NCI-H1105 (cell line): ENCODE measurements around the gene MAP1LC3B.

Experiments
- DNase-seq: peaks from one replicate; lab custom pipeline; 2025; lab: John Stamatoyannopoulos, UW

MAP1LC3B gene

DNA sequence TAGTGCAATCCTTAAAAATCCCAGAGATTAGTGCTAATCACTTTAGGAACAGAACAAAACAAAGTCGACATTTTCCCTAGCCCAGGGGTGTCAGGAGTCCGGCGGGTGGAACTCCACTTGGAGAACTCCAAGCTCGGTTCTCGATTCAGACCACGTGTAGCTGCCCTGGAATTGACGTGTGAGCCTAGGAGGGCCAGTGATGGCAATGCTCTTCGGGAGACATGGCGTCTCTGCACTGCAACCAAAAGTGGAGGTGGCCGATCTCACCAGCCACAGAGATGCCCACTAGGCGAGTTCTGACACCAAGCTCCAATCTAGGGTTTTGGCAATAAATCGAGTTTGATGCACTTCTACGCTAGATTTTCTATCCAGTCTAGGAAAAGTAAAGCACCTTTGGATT, 17.6 kb downstream of the MAP1LC3B start:
- no peak for DNase-seq

DNA sequence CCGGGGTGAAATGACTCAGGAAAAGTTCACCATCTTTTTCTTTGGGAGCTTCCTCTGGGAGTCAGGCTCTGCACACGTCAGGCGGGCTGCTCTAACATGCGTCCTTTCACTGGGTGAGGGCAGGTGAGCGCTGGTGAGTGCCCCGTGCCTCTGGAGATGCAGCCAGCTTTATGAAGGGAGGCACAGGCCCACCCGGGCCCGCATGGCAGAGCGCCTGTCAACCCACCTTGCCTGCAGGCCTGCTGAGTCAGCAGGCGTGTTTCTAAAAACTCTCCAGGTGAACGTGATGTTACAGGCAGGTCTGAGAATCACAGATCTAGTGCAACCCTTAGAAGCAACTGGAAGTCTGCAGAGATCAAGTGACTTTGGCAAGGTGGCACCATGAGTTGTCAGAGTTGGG, 18.4 kb downstream of the MAP1LC3B start:
- DNase-seq: no peak

DNA sequence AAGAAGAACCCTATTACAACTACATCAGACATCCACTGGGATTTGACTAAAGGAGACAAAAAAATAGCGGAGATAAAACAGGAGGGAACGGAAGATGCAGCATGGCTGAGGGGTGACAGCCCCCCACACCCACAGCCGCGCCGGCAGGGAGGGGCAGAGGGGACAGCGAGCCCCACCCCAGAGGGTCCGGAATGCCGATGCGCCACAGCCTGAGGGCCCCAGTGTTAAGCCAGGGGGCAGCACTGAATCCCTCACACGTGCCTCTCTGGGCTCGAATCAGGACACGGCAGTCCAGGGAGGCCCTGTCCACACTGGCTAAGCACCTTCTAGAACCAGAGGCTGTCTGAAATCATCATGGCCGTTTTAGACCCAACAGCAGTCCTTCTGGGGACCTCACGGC, 18.8 kb downstream of the MAP1LC3B start:
- no peak for DNase-seq

DNA sequence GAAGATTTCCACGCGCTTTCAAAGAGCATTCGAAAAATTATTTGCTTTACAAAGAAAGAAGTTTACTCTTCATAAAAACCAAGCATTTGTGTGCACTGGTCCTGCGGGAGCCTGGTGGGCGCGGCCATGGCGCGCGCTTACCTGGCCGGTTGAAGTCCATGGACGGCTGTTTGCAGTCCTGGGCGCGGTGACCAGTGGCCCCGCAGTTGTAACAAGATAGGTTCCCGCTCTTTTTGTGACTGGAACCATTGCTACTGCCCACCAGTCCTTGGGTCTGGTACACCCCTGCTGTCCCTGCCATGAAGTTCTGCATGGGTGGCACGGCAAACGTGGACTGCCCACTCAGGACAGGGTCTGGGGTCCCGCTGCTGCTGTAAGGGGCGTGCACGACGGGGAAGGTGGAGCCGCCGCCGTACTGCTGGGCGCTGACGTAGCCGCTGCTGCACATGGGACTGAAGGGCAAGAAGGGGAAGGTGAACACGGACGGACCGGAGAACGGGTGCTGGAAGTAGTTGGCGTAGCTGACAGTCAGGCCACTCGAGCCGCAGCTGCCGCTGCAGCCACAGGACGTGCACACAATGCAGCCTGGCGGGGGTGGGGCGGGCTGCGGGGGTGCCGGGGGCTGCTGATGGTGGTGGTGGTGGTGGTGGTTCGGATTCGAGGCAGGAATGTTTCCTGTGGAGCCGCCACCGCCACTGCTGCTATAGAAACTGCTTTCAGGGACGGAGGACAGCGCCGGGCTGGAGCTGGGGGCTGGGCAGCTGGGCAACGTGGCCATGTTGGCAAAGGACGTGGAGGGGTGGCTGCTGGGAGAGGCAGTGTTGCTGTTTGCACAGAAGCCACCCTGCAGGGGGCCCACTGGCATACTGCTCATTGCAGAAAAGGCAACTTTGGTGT, 19.5 kb downstream of the MAP1LC3B start:
- no peak for DNase-seq

DNA sequence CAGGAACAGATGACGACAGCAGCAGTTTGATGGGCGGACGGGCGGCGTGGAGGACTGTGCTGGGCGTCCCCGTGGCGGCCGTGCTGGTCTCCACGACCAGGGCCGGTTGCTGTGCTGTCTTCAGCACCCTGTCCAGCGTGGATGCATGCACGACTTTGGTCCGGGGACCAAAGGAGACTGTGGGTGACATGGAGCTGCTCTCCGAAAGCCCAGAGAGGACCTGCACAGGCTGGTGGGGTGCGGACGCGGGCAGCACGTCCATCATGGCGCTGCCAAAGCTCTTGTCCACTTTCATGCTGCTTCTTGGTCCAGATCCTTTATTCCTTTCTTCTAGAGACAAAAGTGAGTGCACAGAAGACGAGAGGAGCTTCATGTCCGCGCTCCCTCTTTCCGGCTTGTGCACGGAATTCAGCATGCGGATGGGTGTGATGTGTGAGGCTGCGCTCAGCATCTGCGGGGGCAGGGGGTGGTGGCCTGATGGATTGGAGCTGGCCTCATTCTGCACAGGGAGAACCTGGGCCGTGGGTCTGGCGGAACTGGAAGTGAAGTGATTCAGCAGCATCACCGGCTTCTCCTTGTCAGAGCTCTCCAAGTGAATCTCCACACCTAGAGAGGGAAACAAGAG, 20.3 kb downstream of the MAP1LC3B start:
- no peak for DNase-seq

DNA sequence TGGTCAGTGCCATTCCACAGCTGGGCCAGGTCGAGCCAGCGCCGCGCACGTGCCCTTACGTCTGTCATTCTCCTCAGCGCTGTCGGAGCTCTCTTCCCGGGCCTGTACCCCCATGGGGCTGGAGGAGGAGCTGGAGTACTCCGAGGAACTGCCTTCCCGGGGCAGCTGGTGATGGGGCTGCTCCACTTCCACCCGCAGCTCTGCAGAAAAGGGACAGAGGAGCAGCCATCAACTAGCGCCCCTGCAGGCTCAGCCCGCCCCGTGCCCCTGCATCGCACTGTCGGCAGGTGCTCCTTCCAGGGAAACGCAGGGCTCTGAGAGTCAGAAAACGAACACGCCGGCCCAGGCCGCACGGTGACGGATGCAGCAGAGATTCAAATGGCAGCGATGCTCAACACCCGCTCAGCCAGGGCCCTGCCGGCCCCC, 20.9 kb downstream of the MAP1LC3B start:
- DNase-seq: no peak

DNA sequence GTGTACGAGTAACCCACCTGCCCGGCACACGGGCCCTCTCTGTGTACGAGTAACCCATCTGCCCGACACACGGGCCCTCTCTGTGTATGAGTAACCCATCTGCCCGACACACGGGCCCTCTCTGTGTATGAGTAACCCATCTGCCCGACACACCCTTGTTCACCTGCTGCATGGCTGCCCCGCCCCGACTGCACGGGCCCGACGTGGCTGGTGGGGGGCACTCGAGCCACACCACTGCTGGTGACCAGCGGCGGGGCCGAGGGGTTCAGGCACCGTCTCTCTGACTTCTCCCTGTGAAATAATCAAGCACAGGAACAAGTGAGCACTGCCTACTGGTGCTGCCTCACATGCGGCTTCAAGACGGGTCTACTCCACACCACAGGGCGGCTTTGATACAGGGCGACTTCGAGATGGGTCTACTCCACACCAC, 22.1 kb downstream of the MAP1LC3B start:
- no peak for DNase-seq

DNA sequence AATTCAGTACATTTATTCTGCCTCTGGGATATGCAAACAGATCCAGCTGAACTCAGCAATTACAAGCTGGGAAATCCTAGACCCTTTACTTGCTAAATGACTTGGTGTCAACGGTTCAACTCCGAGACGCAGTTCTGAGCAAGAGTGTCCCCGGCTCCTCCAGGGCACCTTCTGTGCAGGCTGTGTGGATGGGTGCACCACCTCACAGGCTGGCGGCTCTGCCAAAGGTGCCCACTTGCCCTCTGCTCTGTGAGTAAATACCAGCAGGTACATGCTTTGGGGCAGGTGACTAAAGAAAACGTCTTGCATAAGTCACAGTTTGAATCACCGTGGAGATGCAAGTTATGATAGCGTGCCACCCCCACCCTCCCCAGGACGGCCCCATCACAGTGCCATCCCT, 23.3 kb downstream of the MAP1LC3B start:
- no peak for DNase-seq

DNA sequence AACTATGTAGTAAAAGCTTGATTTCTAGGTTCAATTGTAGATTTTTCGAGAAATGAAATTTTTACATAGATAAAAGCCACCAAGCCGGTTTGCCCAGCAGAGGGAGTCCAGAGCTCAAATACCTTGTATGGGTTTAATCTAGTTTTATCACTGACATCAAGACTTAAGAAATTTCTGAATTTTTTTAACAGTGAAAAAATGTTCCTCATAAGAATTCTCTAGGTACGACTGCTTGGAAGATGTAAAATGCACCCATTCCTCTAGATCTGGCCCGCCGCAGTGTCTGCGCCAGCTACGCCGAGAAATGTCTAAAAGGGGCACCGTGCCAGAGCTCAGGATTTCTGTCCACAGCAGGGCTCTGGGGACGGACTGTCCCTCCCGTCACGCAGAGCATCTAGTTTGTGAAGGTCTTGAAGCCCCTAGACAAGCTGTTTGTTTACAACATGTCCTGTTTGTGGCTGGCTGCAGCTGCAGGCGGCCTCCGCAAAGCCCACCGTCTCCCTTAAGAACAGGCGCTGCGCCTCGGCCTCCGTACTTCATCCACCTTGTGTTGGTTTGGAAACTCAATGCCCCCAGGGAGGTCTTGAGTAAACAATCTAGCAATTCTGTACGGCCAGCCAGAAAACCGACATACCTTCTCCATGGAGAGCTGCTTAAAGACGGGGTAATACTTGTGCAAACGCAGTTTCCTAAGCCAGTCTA, 24.8 kb downstream of the MAP1LC3B start:
- no peak for DNase-seq

DNA sequence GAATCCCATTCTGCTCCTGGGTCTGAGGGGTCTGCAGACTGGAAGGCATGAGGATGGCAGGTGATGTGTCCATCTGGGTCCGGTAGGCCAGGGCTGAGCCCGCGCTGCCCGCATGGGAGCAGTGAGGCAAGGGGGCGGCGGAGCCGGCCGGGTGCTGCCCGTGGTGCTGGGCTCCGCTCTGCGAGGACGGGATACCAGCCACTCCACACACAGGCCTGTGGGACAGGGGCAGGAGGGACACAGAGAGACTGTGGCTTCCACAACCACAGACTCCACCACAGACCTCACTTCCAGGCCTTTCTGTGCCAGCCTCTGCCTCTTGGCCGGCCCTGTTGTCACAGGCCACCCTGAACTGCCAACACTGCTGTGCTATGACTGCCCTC, 25.4 kb downstream of the MAP1LC3B start:
- DNase-seq: no peak

DNA sequence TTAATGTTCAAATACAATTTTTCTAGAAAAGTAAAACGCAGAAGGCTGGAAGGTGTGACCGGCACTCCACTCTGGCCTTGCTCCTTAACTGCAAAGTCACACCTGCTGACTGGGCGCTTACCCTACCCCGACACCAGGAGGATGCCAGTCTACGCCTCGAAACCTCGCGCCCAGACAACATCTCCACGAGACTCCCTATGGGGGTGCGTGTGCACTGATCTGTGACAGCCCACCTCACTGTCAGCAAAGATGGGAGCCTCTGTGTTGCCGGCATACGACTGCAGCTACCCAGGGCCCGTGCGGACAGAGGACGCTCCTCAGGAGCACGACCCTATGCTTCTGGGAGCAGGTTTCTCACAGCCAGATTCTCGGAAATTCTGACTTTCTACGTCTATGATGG, 26.1 kb downstream of the MAP1LC3B start:
- DNase-seq: no peak

DNA sequence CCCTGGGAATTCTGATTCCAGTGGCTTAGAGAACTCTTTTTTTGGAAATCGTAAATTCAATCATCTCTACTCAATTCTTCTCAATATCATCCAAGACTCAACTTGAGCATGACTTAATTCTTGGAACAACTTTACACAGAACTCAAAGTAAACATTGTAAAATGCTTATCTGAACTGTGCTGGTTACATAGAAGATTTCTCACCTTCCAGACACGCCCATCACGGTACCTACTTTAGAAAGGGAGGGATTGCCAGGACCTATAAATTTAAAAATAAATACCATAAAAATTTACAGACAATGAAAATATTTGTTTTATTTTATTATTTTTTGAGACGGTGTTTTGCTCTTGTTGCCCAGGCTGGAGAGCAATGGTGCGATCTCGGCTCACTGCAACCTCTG, 26.5 kb downstream of the MAP1LC3B start:
- no peak for DNase-seq

DNA sequence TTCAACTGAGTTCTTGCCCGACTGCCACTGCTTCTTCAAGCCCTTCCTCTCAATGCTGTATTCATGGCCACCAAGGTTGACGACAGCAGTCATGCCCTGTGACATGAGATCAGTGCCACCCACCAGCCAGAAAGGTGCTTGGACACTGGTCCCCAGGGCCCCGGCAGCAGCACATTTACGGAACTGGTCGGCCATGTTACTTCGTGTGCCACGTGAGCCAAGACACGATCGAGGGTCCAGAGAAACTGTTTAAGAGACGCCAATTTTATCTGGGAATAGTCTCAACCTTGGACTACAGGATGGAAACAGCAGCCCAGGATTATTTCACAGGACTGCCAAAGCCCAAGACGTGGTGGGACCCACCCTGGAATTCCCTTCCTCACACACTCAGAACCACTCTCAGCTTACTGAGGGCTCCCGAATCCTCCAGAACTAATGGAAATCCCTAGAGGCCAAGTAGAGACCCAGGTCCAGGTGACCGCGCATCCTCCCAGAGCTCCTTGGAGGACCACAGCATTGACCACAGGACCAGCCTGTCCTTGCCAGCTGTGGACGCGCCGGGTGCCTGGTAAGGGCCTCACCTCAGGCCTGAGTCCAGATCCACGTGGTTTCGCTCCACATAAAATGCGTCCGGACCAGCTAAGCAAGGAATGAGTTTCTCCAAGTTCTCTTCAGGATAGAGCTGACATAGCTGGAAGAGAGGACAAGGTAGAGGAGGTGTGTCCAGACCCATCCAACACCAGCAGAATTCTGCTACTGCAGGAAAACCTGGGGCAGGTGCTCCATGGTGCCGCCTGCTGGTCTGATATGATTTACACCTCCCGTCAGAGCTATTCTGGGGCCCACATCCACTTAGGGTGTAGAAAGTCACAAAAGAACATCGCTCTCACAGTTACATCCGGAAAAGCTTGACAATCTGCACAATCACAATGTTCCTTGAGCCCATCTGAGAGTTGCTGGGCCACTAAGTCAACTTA, 28.2 kb downstream of the MAP1LC3B start:
- DNase-seq: no peak

DNA sequence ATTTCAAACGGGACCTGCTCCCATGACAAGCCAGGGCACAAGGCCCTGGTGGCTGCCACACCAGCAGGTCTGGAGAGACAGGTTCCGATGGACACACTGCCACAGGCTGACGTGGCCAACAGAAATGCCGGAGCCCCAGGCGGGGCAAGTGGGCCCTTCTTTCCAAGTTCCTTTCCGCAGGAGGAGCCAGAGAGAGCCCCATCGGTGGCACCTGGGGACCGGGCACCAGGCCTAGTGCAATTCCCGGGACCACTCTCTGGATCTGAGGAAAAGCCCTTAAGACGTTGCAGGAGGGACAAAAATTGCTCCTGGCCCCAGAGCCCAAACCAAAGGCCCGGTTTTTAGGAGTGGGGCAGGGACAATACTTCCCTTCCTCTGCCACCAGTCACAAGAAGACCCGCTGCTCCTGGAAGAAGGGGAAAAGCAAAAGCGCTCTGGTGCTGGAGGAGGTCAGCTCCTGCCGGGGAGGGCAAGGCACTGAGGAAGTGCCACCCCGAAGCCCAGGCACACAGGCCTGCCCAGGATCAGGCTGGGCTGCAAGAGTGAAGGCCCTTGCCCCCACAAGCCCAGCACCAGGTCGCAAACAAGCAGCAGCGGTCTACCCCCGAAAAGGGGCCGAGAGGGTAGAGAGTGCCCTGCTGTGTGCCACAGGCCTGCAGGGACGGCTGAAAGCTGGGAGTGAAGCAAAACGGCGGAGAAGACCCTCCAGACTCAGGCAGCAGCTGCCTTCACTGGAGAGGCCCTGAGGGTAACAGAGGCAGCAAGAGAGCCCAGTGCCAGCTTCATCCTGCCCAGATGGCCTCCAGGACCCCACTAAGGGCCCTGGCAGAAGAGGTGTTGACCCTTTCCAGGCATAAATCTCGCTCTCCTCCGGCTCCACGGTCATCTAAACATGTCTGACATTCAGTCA, 29.1 kb downstream of the MAP1LC3B start:
- DNase-seq: no peak

DNA sequence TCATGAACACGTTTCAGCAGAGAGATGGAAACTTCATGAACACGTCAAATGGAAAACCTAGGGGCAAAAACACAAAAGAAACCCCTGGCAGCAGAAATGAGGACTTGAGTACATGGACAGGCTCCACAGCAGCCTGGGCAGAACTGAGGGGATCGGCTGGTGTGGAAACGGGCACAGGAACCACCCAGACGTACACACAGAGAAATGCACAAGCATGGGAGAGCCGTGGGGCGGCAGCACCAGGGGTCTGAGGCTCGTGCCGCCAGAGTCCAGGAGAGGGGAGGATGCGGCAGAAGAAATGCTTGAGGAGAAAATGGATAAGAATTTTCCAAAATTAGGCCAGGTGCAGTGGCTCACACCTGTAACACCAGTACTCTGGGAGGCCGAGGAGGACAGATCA, 30.0 kb downstream of the MAP1LC3B start:
- no peak for DNase-seq

DNA sequence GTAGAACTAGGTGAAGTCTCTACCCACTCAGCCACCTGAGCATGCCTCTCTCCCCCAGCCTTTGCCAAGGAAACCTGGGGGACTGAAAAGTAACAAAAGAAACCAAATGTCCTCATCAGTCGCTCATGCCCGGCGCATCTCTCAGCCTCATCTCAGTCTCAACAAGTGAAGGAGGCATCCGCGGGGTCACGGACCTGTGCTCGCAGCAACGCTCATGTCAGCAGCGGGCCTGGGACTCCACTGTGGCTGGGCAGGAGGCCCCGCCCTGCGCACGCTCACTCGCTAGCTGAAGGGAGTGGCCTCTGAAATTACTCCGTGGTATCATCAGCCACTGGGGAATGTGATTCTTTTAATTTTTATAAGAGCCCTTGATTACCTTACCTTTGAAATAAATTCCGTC, 31.3 kb downstream of the MAP1LC3B start:
- DNase-seq: no peak

DNA sequence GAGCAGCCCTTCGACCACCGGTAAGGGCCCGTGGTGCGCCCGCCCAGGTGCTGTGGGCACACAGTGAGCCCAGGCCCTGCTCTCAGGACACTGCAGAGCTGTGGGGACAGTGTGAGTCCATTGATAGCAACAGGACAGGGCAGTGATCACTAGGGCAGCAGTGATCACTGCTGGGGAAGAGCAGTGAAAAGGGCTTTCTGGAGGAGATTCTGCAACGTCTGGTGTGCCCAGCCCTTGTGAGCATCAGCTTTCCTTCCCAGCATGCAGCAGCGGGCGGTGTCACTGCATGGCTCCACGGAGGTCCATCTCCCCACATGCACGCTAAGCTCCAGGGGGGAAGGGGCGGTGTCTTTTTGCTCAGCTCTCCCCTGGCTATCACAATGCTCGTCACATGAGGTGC, 32.1 kb downstream of the MAP1LC3B start:
- DNase-seq: no peak

DNA sequence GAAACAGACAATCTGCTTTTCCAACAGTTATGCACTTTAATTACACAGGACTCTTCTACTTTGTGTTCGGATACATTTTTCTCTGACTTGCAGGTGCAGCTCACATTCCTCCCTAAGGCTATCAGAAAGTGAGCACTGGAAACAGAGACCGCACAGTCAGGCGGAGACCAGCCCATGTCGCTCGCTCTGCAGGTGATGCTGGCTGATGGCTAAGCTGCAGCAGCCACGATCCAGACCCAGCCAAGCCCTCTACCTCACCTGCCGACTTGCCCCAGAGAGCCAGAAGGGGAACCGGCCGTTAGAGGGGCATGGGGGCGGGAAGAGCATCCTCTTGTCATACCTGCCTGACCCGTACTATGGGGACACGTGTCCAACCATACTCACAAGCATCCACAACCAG, 33.8 kb downstream of the MAP1LC3B start:
- DNase-seq: no peak

DNA sequence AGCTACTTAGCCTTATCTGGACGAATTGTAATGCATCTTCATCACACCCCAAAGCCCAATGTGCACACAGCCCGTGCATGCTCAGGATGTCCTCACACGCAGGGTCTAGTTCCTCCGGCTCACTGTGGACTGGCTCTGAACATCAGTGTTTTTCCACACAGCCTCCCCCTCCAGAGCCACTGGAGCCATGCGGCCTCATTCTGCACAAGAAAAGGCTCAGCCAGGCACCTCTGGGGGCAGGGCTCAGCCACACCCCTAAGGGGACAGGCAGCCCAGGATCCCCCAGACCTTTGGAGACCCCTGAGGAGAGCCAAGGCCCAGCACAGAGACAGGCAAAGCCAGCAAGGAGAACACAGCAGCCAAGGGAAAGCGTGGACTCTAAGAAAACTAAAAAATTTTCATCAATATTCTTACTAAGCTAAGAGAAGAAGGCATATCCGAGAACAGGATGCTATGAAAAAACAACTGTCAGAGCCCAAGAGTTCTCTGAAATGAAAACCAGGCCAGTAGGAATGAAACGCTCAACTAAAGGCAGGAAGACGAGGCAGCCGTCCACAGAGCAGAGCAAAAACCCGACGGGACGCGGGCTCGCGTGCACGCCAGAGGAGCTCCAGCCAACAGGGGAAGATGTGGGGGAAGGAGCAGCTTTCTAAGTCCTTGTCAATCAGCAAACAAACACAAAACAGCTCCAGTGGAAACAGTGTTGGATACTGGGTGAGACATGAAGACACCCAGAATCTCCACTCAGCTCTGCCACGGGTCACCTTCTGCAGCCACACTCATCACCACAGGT, 34.5 kb downstream of the MAP1LC3B start:
- no peak for DNase-seq

DNA sequence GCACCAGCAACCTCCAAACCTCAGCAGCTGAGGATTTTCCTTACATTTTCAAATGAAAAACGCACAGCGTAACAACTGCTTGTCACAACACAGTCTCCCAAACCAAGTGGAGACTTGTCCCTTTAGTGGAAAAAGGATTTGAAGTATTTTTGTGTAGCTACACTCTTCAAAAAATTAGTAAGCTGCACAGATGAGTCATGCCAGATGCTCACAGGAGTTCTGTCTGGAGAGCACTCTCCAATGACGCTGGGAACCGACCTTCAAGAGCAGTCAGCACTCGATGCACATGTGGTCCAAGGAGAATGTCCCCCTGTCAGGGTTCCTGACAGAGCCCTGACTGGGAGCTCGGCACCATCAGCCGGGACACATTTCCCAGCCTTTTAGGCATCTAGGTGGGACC, 39.8 kb downstream of the MAP1LC3B start:
- DNase-seq: no peak
